ENCODE measurements around the gene ARHGAP40.
A peak's percentile ranks its signal among the peaks of the same experiment; 100 is the strongest.

The ARHGAP40 gene

GRCh38 chr20:38692436-38693411, 91.1 kb downstream of the ARHGAP40 start:
- DNase-seq, result peak in 4 of 6 experiments; percentile 6 to 46 (median 26)

- no peak for DNase-seq
These were observed 95.7 kb downstream of the ARHGAP40 start for GRCh38 chr20:38697306-38697705.

- DNase-seq, result no peak
These were observed 96.9 kb downstream of the ARHGAP40 start for GRCh38 chr20:38698541-38698940.

GRCh38 chr20:38700141-38700540, 98.5 kb downstream of the ARHGAP40 start:
- no peak for DNase-seq

Data from stimulated activated naive CD4-positive, alpha-beta T cell (primary cell).